Vagina (tissue), 2 donors: ENCODE measurements around the gene SCYGR3. TPM values are rescaled to one million over a fixed set of nuclear protein-coding genes. Genes with fewer than 3 reads are reported as not detected.
A peak's percentile ranks its signal among the peaks of the same experiment; 100 is the strongest.

ENCODE experiments used
- DNase-seq, 2 donors: peaks; one replicate each; pipeline ENCODE4 v3.0.0-alpha.2; 2017; ENCODE audit errors: extremely low spot score in 2 of 2
- H3K27ac ChIP-seq: fragments of 200-600 bp; sonication (generic); one replicate; pipeline ENCODE4 v1.5.1; 2019
- H3K27me3 ChIP-seq: fragments of 200-600 bp; sonication (generic); one replicate; pipeline ENCODE4 v1.5.1; 2019
- H3K36me3 ChIP-seq, 2 donors: fragments of 200-600 bp; sonication (generic); one replicate each; pipeline ENCODE4 v1.5.1; 2017 to 2019
- H3K4me1 ChIP-seq: fragments of 200-600 bp; sonication (generic); one replicate; pipeline ENCODE4 v1.5.1; 2019
- H3K4me3 ChIP-seq, 2 donors: fragments of 200-600 bp; sonication (generic); 1 replicate in 1 of 2; 2 replicates in 1 of 2; pipeline ENCODE4 v1.5.1; 2016 to 2019
- H3K9me3 ChIP-seq: fragments of 200-600 bp; sonication (generic); one replicate; pipeline ENCODE4 v1.5.1; 2019
- CTCF ChIP-seq, 3 experiments: fragments of 450-650 bp in 2 of 3; fragments of 200-600 bp in 1 of 3; sonication (generic) in 1 of 3; IDR thresholded peaks; one replicate each; pipeline ENCODE4 v1.5.1; 2017 to 2019; ENCODE audit warnings: antibody characterized with exemption in 3 of 3, mild to moderate bottlenecking in 2 of 3, moderate library complexity in 2 of 3
- POLR2A ChIP-seq, 2 donors: fragments of 450-650 bp; IDR thresholded peaks; one replicate each; pipeline ENCODE4 v1.6.1; 2017; ENCODE audit warnings: antibody characterized with exemption in 2 of 2, mild to moderate bottlenecking in 2 of 2, moderate library complexity in 2 of 2
- POLR2AphosphoS5 ChIP-seq, 2 donors: sonication (generic); formaldehyde crosslinking; IDR thresholded peaks; one replicate each; pipeline ENCODE4 v1.9.0; 2017; ENCODE audit warnings: antibody characterized with exemption in 2 of 2, mild to moderate bottlenecking in 2 of 2, low read depth in 1 of 2; ENCODE audit not compliant: insufficient read depth in 1 of 2
- intact Hi-C: fragments of 100-400 bp; cut with DNase I; formaldehyde crosslinking; loops from one replicate; pipeline ENCODE4 v1.15.1; 2023
- total RNA-seq: library from RNA; depleted of rRNA; stranded (reverse); fragments of >200 nt; gene quantifications from one replicate; pipeline ENCODE4 v1.2.3, GENCODE V29; 2016

SCYGR3 gene
- total RNA-seq, result not detected

- Histone ChIP-seq H3K4me3 (no peak within 1 kb of the TSS), H3K36me3 (no peaks in the 10 kb centered on the region), H3K27ac (no peak within 1 kb of the TSS), H3K27me3 (no peaks in the 10 kb centered on the region), H3K9me3 (no peaks in the 10 kb centered on the region), H3K4me1 (no peaks in the 10 kb centered on the region)
- intact Hi-C loops, result no loop called here
- no peak for DNase-seq
- no peak for TF ChIP-seq POLR2A (IDR thresholded peaks at IDR 0.05)
- TF ChIP-seq POLR2AphosphoS5 (IDR thresholded peaks at IDR 0.05; ENCODE audit: insufficient read depth in 1 of 2, low read depth in 1 of 2), result no peak
- no peak for TF ChIP-seq CTCF (IDR thresholded peaks at IDR 0.05)
These were observed at the start of gene SCYGR3 for GRCh38 chr2:227614740-227615139. SCYGR3 (minus strand) TSS chr2:227614840; CDS start chr2:227614840, 0 bp downstream.

- no peak for DNase-seq
- no peaks in the 10 kb centered on the region for H3K36me3 ChIP-seq
- no peaks in the 10 kb centered on the region for H3K9me3 ChIP-seq
- no peak overlapping the region for H3K27ac ChIP-seq
- no peak overlapping the region for H3K4me3 ChIP-seq
- no peak for TF ChIP-seq CTCF (IDR thresholded peaks at IDR 0.05)
- no peak for TF ChIP-seq POLR2A (IDR thresholded peaks at IDR 0.05)
- TF ChIP-seq POLR2AphosphoS5 (IDR thresholded peaks at IDR 0.05; ENCODE audit: insufficient read depth in 1 of 2, low read depth in 1 of 2), result no peak
- intact Hi-C loops, result no loop called here
- no peaks in the 10 kb centered on the region for H3K27me3 ChIP-seq
- no peaks in the 10 kb centered on the region for H3K4me1 ChIP-seq
These were observed 47.2 kb upstream of the SCYGR3 start for GRCh38 chr2:227661827-227662226.

GRCh38 chr2:227661025-227661649 lies 46.5 kb upstream of the SCYGR3 start:
- DNase-seq, result no peak
- TF ChIP-seq POLR2AphosphoS5 (IDR thresholded peaks at IDR 0.05; ENCODE audit: insufficient read depth in 1 of 2, low read depth in 1 of 2) (no peak), POLR2A (IDR thresholded peaks at IDR 0.05) (no peak), CTCF (IDR thresholded peaks at IDR 0.05) (no peak)
- Histone ChIP-seq H3K36me3 (no peaks in the 10 kb centered on the region), H3K4me3 (no peak overlapping the region), H3K27me3 (no peaks in the 10 kb centered on the region), H3K9me3 (no peaks in the 10 kb centered on the region), H3K4me1 (no peaks in the 10 kb centered on the region), H3K27ac (no peak overlapping the region)
- intact Hi-C loops, result no loop called here

- Histone ChIP-seq H3K36me3 (no peaks in the 10 kb centered on the region), H3K27me3 (no peaks in the 10 kb centered on the region), H3K27ac (no peak overlapping the region), H3K9me3 (no peaks in the 10 kb centered on the region), H3K4me1 (no peaks in the 10 kb centered on the region), H3K4me3 (no peak overlapping the region)
- intact Hi-C loops, result loop anchor here (5.0 kb wide), 1 partner anchor 110 kb away; no protein-coding TSS in a partner anchor
- TF ChIP-seq CTCF (IDR thresholded peaks at IDR 0.05) (no peak), POLR2AphosphoS5 (IDR thresholded peaks at IDR 0.05; ENCODE audit: insufficient read depth in 1 of 2, low read depth in 1 of 2) (no peak), POLR2A (IDR thresholded peaks at IDR 0.05) (no peak)
- no peak for DNase-seq
These were observed 42.7 kb upstream of the SCYGR3 start for GRCh38 chr2:227657199-227657845.

- H3K4me1 ChIP-seq, result no peaks in the 10 kb centered on the region
- intact Hi-C loops, result loop anchor here (5.0 kb wide), 1 partner anchor 112 kb away; no protein-coding TSS in a partner anchor
- H3K36me3 ChIP-seq, result no peaks in the 10 kb centered on the region
- H3K27ac ChIP-seq, result no peak overlapping the region
- no peak for DNase-seq
- H3K27me3 ChIP-seq, result no peaks in the 10 kb centered on the region
- H3K9me3 ChIP-seq, result no peaks in the 10 kb centered on the region
- no peak overlapping the region for H3K4me3 ChIP-seq
- no peak for TF ChIP-seq CTCF (IDR thresholded peaks at IDR 0.05)
- peak in 1 of 2 donors; percentile 33 for TF ChIP-seq POLR2AphosphoS5 (IDR thresholded peaks at IDR 0.05; ENCODE audit: insufficient read depth in 1 of 2, low read depth in 1 of 2)
These were observed 40.8 kb upstream of the SCYGR3 start for GRCh38 chr2:227655454-227655853.
